ENCODE data around the gene ZNF230.

The ZNF230 gene

GRCh38 chr19:44051650-44052402, 49.1 kb downstream of the ZNF230 start, which contains the start of gene ZNF223:
ZNF223 (plus strand) TSS chr19:44052036; CDS start chr19:44055177, 3,141 bp downstream.
- Histone ChIP-seq H2BK15ac (ENCODE audit: low read length) (no peak within 1 kb of the TSS), H3K4me1 (ENCODE audit: control insufficient read depth in 2 of 2, insufficient read depth in 1 of 2, low read depth in 1 of 2, low read length in 2 of 2) (peaks cover 3 to 5% of the 10 kb centered on the region in 2 donors), H2BK12ac (ENCODE audit: low read length) (no peak within 1 kb of the TSS), H3K9me3 (replicated peaks in 1 of 2; ENCODE audit: control insufficient read depth in 2 of 2, insufficient read depth in 1 of 2, low read depth in 1 of 2, low read length in 2 of 2) (peaks cover 1 to 4% of the 10 kb centered on the region in 2 donors), H2BK5ac (ENCODE audit: low read length) (no peak within 1 kb of the TSS), H3K14ac (ENCODE audit: low read length) (no peak within 1 kb of the TSS), H3K27ac (replicated peaks; ENCODE audit: low read length) (no peak within 1 kb of the TSS), H3K27me3 (ENCODE audit: control insufficient read depth in 3 of 3, insufficient read depth in 3 of 3, low read depth in 1 of 3, low read length in 3 of 3) (peaks cover 0 to 18% (median 0%) of the 10 kb centered on the region in 3 experiments), H3K18ac (ENCODE audit: low read length) (peak within 1 kb of the TSS; percentile 76), H2BK120ac (ENCODE audit: low read depth, low read length) (no peak within 1 kb of the TSS), H2AFZ (ENCODE audit: low read length) (peak within 1 kb of the TSS; percentile 94), H2AK5ac (ENCODE audit: low read depth, low read length) (no peak within 1 kb of the TSS), H3K23ac (ENCODE audit: low read depth, low read length, poor library complexity) (no peak within 1 kb of the TSS), H3K4me3 (ENCODE audit: low read length in 2 of 2) (peak within 1 kb of the TSS; percentile 64 to 88), H3K4me2 (ENCODE audit: insufficient read depth, low read length, poor library complexity, severe bottlenecking) (peak within 1 kb of the TSS; percentile 70), H4K8ac (ENCODE audit: low read depth, low read length) (no peak within 1 kb of the TSS), H3K9ac (ENCODE audit: low read depth, low read length, poor library complexity) (peak within 1 kb of the TSS; percentile 73), H4K91ac (ENCODE audit: low read depth, low read length, poor library complexity) (no peak within 1 kb of the TSS), H3K79me1 (ENCODE audit: low read depth, low read length) (no peaks in the 10 kb centered on the region), H3K4ac (ENCODE audit: low read length) (no peak within 1 kb of the TSS), H3K36me3 (replicated peaks in 1 of 2; ENCODE audit: control insufficient read depth in 2 of 2, insufficient read depth in 2 of 2, low read length in 2 of 2) (peaks cover 5 to 18% of the 10 kb centered on the region in 2 donors)
- WGBS, 2 donors (ENCODE audit: extremely low coverage in 2 of 2, insufficient read length in 2 of 2, insufficient replicate concordance in 1 of 2), result no CpG with 5 or more reads among the region's 38 CpGs
- peak; percentile 82 for DNase-seq (ENCODE audit: low spot score)

GRCh38 chr19:44055870-44056269, 53.1 kb downstream of the ZNF230 start:
- no peaks in the 10 kb centered on the region for H3K79me1 ChIP-seq (ENCODE audit: low read depth, low read length)
- H3K14ac ChIP-seq (ENCODE audit: low read length), result no peak overlapping the region
- H3K27me3 ChIP-seq (ENCODE audit: control insufficient read depth in 3 of 3, insufficient read depth in 3 of 3, low read depth in 1 of 3, low read length in 3 of 3), result no peaks in the 10 kb centered on the region
- no peak overlapping the region for H3K4ac ChIP-seq (ENCODE audit: low read length)
- no peak overlapping the region for H3K27ac ChIP-seq (replicated peaks; ENCODE audit: low read length)
- no peak overlapping the region for H2AFZ ChIP-seq (ENCODE audit: low read length)
- no peak overlapping the region for H3K4me3 ChIP-seq (ENCODE audit: low read length in 2 of 2)
- no peak overlapping the region for H2AK5ac ChIP-seq (ENCODE audit: low read depth, low read length)
- peaks cover 1 to 13% of the 10 kb centered on the region in 2 donors for H3K9me3 ChIP-seq (replicated peaks in 1 of 2; ENCODE audit: control insufficient read depth in 2 of 2, insufficient read depth in 1 of 2, low read depth in 1 of 2, low read length in 2 of 2)
- DNase-seq (ENCODE audit: low spot score), result no peak
- H4K8ac ChIP-seq (ENCODE audit: low read depth, low read length), result no peak overlapping the region
- no peak overlapping the region for H3K9ac ChIP-seq (ENCODE audit: low read depth, low read length, poor library complexity)
- no peak overlapping the region for H2BK5ac ChIP-seq (ENCODE audit: low read length)
- H3K36me3 ChIP-seq (replicated peaks in 1 of 2; ENCODE audit: control insufficient read depth in 2 of 2, insufficient read depth in 2 of 2, low read length in 2 of 2), result peaks cover 18 to 59% of the 10 kb centered on the region in 2 donors
- H3K4me2 ChIP-seq (ENCODE audit: insufficient read depth, low read length, poor library complexity, severe bottlenecking), result no peak overlapping the region
- no peak overlapping the region for H2BK120ac ChIP-seq (ENCODE audit: low read depth, low read length)
- H2BK15ac ChIP-seq (ENCODE audit: low read length), result no peak overlapping the region
- no peak overlapping the region for H4K91ac ChIP-seq (ENCODE audit: low read depth, low read length, poor library complexity)
- no CpG with 5 or more reads among the region's 5 CpGs for WGBS, 2 donors (ENCODE audit: extremely low coverage in 2 of 2, insufficient read length in 2 of 2, insufficient replicate concordance in 1 of 2)
- no peak overlapping the region for H3K23ac ChIP-seq (ENCODE audit: low read depth, low read length, poor library complexity)
- H3K18ac ChIP-seq (ENCODE audit: low read length), result no peak overlapping the region
- no peak overlapping the region for H2BK12ac ChIP-seq (ENCODE audit: low read length)
- H3K4me1 ChIP-seq (ENCODE audit: control insufficient read depth in 2 of 2, insufficient read depth in 1 of 2, low read depth in 1 of 2, low read length in 2 of 2), result peaks cover 0 to 5% of the 10 kb centered on the region in 2 donors

- Histone ChIP-seq H2BK120ac (ENCODE audit: low read depth, low read length) (no peak overlapping the region), H3K79me1 (ENCODE audit: low read depth, low read length) (no peaks in the 10 kb centered on the region), H3K9me3 (replicated peaks in 1 of 2; ENCODE audit: control insufficient read depth in 2 of 2, insufficient read depth in 1 of 2, low read depth in 1 of 2, low read length in 2 of 2) (peaks cover 1 to 13% of the 10 kb centered on the region in 2 donors), H2AFZ (ENCODE audit: low read length) (no peak overlapping the region), H2AK5ac (ENCODE audit: low read depth, low read length) (no peak overlapping the region), H3K36me3 (replicated peaks in 1 of 2; ENCODE audit: control insufficient read depth in 2 of 2, insufficient read depth in 2 of 2, low read length in 2 of 2) (peaks cover 25 to 92% of the 10 kb centered on the region in 2 donors), H4K8ac (ENCODE audit: low read depth, low read length) (no peak overlapping the region), H3K4me3 (ENCODE audit: low read length in 2 of 2) (no peak overlapping the region), H3K23ac (ENCODE audit: low read depth, low read length, poor library complexity) (no peak overlapping the region), H3K9ac (ENCODE audit: low read depth, low read length, poor library complexity) (no peak overlapping the region), H3K14ac (ENCODE audit: low read length) (no peak overlapping the region), H2BK5ac (ENCODE audit: low read length) (no peak overlapping the region), H3K4me1 (ENCODE audit: control insufficient read depth in 2 of 2, insufficient read depth in 1 of 2, low read depth in 1 of 2, low read length in 2 of 2) (no peaks in the 10 kb centered on the region), H3K27me3 (ENCODE audit: control insufficient read depth in 3 of 3, insufficient read depth in 3 of 3, low read depth in 1 of 3, low read length in 3 of 3) (no peaks in the 10 kb centered on the region), H3K4ac (ENCODE audit: low read length) (no peak overlapping the region), H3K27ac (replicated peaks; ENCODE audit: low read length) (no peak overlapping the region), H2BK15ac (ENCODE audit: low read length) (no peak overlapping the region), H3K4me2 (ENCODE audit: insufficient read depth, low read length, poor library complexity, severe bottlenecking) (no peak overlapping the region), H4K91ac (ENCODE audit: low read depth, low read length, poor library complexity) (no peak overlapping the region), H2BK12ac (ENCODE audit: low read length) (no peak overlapping the region), H3K18ac (ENCODE audit: low read length) (no peak overlapping the region)
- WGBS, 2 donors (ENCODE audit: extremely low coverage in 2 of 2, insufficient read length in 2 of 2, insufficient replicate concordance in 1 of 2), result no CpG with 5 or more reads among the region's 2 CpGs
- no peak for DNase-seq (ENCODE audit: low spot score)
These were observed 56.5 kb downstream of the ZNF230 start for GRCh38 chr19:44059229-44059628.

- H3K4me2 ChIP-seq (ENCODE audit: insufficient read depth, low read length, poor library complexity, severe bottlenecking), result no peak overlapping the region
- no peak overlapping the region for H3K18ac ChIP-seq (ENCODE audit: low read length)
- DNase-seq (ENCODE audit: low spot score), result no peak
- no peak overlapping the region for H3K23ac ChIP-seq (ENCODE audit: low read depth, low read length, poor library complexity)
- no peak overlapping the region for H2BK120ac ChIP-seq (ENCODE audit: low read depth, low read length)
- H2BK15ac ChIP-seq (ENCODE audit: low read length), result no peak overlapping the region
- no peaks in the 10 kb centered on the region for H3K4me1 ChIP-seq (ENCODE audit: control insufficient read depth in 2 of 2, insufficient read depth in 1 of 2, low read depth in 1 of 2, low read length in 2 of 2)
- no peak overlapping the region for H2AK5ac ChIP-seq (ENCODE audit: low read depth, low read length)
- peaks cover 6 to 21% of the 10 kb centered on the region in 2 donors for H3K9me3 ChIP-seq (replicated peaks in 1 of 2; ENCODE audit: control insufficient read depth in 2 of 2, insufficient read depth in 1 of 2, low read depth in 1 of 2, low read length in 2 of 2)
- peaks cover 24 to 94% of the 10 kb centered on the region in 2 donors for H3K36me3 ChIP-seq (replicated peaks in 1 of 2; ENCODE audit: control insufficient read depth in 2 of 2, insufficient read depth in 2 of 2, low read length in 2 of 2)
- no peak overlapping the region for H2AFZ ChIP-seq (ENCODE audit: low read length)
- no peak overlapping the region for H3K14ac ChIP-seq (ENCODE audit: low read length)
- H3K4ac ChIP-seq (ENCODE audit: low read length), result no peak overlapping the region
- no peak overlapping the region for H3K9ac ChIP-seq (ENCODE audit: low read depth, low read length, poor library complexity)
- no peak overlapping the region for H3K27ac ChIP-seq (replicated peaks; ENCODE audit: low read length)
- WGBS, 2 donors (ENCODE audit: extremely low coverage in 2 of 2, insufficient read length in 2 of 2, insufficient replicate concordance in 1 of 2), result no CpG with 5 or more reads among the region's 1 CpG
- no peaks in the 10 kb centered on the region for H3K79me1 ChIP-seq (ENCODE audit: low read depth, low read length)
- no peak overlapping the region for H4K8ac ChIP-seq (ENCODE audit: low read depth, low read length)
- no peaks in the 10 kb centered on the region for H3K27me3 ChIP-seq (ENCODE audit: control insufficient read depth in 3 of 3, insufficient read depth in 3 of 3, low read depth in 1 of 3, low read length in 3 of 3)
- H4K91ac ChIP-seq (ENCODE audit: low read depth, low read length, poor library complexity), result no peak overlapping the region
- no peak overlapping the region for H2BK5ac ChIP-seq (ENCODE audit: low read length)
- H2BK12ac ChIP-seq (ENCODE audit: low read length), result no peak overlapping the region
- no peak overlapping the region for H3K4me3 ChIP-seq (ENCODE audit: low read length in 2 of 2)
These were observed 58.3 kb downstream of the ZNF230 start for GRCh38 chr19:44061038-44061437.
